Fibroblast of villous mesenchyme (primary cell): ENCODE measurements around the gene ITPK1. TPM values are rescaled to one million over a fixed set of nuclear protein-coding genes. Genes with fewer than 3 reads are reported as not detected.

Experiments used
- DNase-seq: peaks from one replicate; pipeline ENCODE4 v3.0.0-alpha.2; 2010; ENCODE audit warnings: low read depth
- H3K4me3 ChIP-seq: 2 replicates; pipeline ENCODE4 v1.5.1; 2011; ENCODE audit warnings: low read depth, mild to moderate bottlenecking, low read length
- CTCF ChIP-seq: IDR thresholded peaks from 2 replicates; pipeline ENCODE4 v1.5.1; 2012; ENCODE audit warnings: low read depth, mild to moderate bottlenecking, low read length; ENCODE audit not compliant: insufficient read depth
- total RNA-seq: library from RNA; depleted of rRNA; stranded (reverse); fragments of >200 nt; gene quantifications from 2 replicates; pipeline ENCODE4 v1.2.3, GENCODE V29; 2012

Gene ITPK1
- total RNA-seq, 1 donor: 15.5 TPM

GRCh38 chr14:93033983-93034670, 81.6 kb downstream of the ITPK1 start:
- H3K4me3 ChIP-seq: no peak overlapping the region
- no peak for DNase-seq

GRCh38 chr14:93033084-93033982, 82.4 kb downstream of the ITPK1 start:
- TF ChIP-seq CTCF: no peak
- DNase-seq: no peak
- no peak overlapping the region for H3K4me3 ChIP-seq

More at GRCh38 chr14:93033983-93034670, 81.6 kb downstream of the ITPK1 start:
- peak; percentile 63 for TF ChIP-seq CTCF

GRCh38 chr14:93032421-93032936, 83.2 kb downstream of the ITPK1 start:
- peak; percentile 19 for DNase-seq
- H3K4me3 ChIP-seq: no peak overlapping the region
- TF ChIP-seq CTCF: no peak

GRCh38 chr14:93031505-93032315, 84.0 kb downstream of the ITPK1 start:
- no peak for DNase-seq
- TF ChIP-seq CTCF: no peak
- H3K4me3 ChIP-seq: no peak overlapping the region

GRCh38 chr14:93030761-93031160, 85.0 kb downstream of the ITPK1 start:
- H3K4me3 ChIP-seq: no peak overlapping the region
- DNase-seq: no peak

More at GRCh38 chr14:93030761-93031160, 85.0 kb downstream of the ITPK1 start:
- TF ChIP-seq CTCF: no peak
